ENCODE data around the gene NYAP1. TPM values are rescaled to one million over a fixed set of nuclear protein-coding genes. Genes with fewer than 3 reads are reported as not detected.

The NYAP1 gene
- total RNA-seq, 4 donors from 2014 or later, result 0.51 to 1.1 (median 0.67) TPM

DNA sequence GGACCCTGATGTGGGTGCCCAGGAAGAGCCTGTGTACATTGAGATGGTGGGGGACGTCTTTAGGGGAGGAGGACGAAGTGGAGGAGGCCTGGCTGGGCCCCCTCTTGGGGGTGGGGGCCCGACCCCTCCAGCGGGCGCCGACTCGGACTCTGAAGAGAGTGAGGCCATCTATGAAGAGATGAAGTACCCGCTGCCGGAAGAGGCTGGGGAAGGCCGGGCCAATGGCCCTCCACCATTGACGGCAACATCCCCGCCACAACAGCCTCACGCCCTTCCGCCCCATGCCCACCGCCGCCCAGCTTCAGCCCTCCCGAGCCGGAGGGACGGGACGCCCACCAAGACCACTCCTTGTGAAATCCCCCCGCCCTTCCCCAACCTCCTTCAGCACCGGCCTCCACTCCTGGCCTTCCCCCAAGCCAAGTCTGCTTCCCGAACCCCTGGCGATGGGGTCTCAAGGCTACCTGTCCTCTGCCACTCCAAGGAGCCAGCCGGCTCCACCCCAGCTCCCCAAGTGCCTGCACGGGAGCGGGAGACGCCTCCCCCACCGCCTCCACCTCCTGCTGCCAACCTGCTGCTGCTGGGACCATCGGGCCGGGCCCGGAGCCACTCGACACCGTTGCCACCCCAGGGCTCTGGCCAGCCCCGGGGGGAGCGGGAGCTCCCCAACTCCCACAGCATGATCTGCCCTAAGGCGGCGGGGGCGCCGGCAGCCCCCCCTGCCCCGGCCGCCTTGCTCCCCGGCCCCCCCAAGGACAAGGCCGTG lies 4.8 kb downstream of the NYAP1 start:
- no peaks in the 10 kb centered on the region for H3K36me3 ChIP-seq
- H3K9me3 ChIP-seq, result no peaks in the 10 kb centered on the region
- WGBS, result 95% methylated on average over 22 of the region's 44 CpGs
- no peak overlapping the region for H3K4me3 ChIP-seq
- H3K27me3 ChIP-seq, result peaks cover 2% of the 10 kb centered on the region
- DNase-seq (ENCODE audit: low spot score in 2 of 2), result no peak
- peaks cover 16% of the 10 kb centered on the region for H3K4me1 ChIP-seq
- H3K27ac ChIP-seq, result no peak overlapping the region
- no peak for TF ChIP-seq POLR2AphosphoS5 (IDR thresholded peaks at IDR 0.05)
- no peak for TF ChIP-seq CTCF (IDR thresholded peaks at IDR 0.05)
- TF ChIP-seq POLR2A (IDR thresholded peaks at IDR 0.05), result no peak
- TF ChIP-seq EP300 (IDR thresholded peaks at IDR 0.05), result no peak

GRCh38 chr7:100489121-100489520 lies 5.4 kb downstream of the NYAP1 start:
- H3K4me1 ChIP-seq, result peaks cover 16% of the 10 kb centered on the region
- no peaks in the 10 kb centered on the region for H3K9me3 ChIP-seq
- 68% methylated on average over 2 of the region's 10 CpGs for WGBS
- peaks cover 5% of the 10 kb centered on the region for H3K27me3 ChIP-seq
- TF ChIP-seq POLR2AphosphoS5 (IDR thresholded peaks at IDR 0.05), result no peak
- TF ChIP-seq CTCF (IDR thresholded peaks at IDR 0.05), result no peak
- TF ChIP-seq EP300 (IDR thresholded peaks at IDR 0.05), result no peak
- no peak for TF ChIP-seq POLR2A (IDR thresholded peaks at IDR 0.05)
- no peaks in the 10 kb centered on the region for H3K36me3 ChIP-seq
- DNase-seq (ENCODE audit: low spot score in 2 of 2), result no peak
- H3K27ac ChIP-seq, result no peak overlapping the region
- no peak overlapping the region for H3K4me3 ChIP-seq

DNA sequence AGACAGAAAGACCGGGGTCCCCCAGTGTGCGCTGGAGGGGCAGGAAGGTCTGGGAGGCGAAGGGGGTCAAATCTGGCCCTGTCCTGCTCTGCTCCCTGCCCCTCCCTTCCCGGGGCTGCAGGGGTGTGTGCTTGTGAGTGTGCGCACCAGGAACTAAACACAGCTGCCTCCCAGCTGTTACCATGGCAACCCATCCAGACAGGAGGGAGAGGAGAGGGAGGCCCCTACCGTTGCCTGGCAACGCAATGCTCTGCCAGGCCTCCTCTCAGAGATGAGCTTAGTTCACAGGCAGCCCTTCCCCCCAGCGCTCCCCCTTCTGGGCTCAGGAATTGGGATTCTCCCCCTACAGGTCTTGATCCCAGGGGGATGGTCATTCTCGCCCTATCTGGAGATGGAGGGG lies 6.1 kb downstream of the NYAP1 start:
- no peak for DNase-seq (ENCODE audit: low spot score in 2 of 2)
- H3K4me3 ChIP-seq, result no peak overlapping the region
- WGBS, result 53% methylated on average over 5 of the region's 9 CpGs
- peaks cover 5% of the 10 kb centered on the region for H3K27me3 ChIP-seq
- TF ChIP-seq POLR2AphosphoS5 (IDR thresholded peaks at IDR 0.05), result no peak
- TF ChIP-seq CTCF (IDR thresholded peaks at IDR 0.05), result no peak
- TF ChIP-seq EP300 (IDR thresholded peaks at IDR 0.05), result no peak
- no peak for TF ChIP-seq POLR2A (IDR thresholded peaks at IDR 0.05)
- no peaks in the 10 kb centered on the region for H3K9me3 ChIP-seq
- H3K4me1 ChIP-seq, result peaks cover 17% of the 10 kb centered on the region
- no peak overlapping the region for H3K27ac ChIP-seq
- no peaks in the 10 kb centered on the region for H3K36me3 ChIP-seq

- Histone ChIP-seq H3K9me3 (no peaks in the 10 kb centered on the region), H3K4me1 (peaks cover 14% of the 10 kb centered on the region), H3K27me3 (peaks cover 5% of the 10 kb centered on the region), H3K27ac (no peak overlapping the region), H3K36me3 (no peaks in the 10 kb centered on the region), H3K4me3 (no peak overlapping the region)
- no peak for TF ChIP-seq EP300 (IDR thresholded peaks at IDR 0.05)
- TF ChIP-seq CTCF (IDR thresholded peaks at IDR 0.05), result no peak
- TF ChIP-seq POLR2AphosphoS5 (IDR thresholded peaks at IDR 0.05), result no peak
- no peak for TF ChIP-seq POLR2A (IDR thresholded peaks at IDR 0.05)
- no peak for DNase-seq (ENCODE audit: low spot score in 2 of 2)
- 93% methylated on average over 5 of the region's 25 CpGs for WGBS
These were observed 6.9 kb downstream of the NYAP1 start for GRCh38 chr7:100490483-100491191.

- no peak for DNase-seq (ENCODE audit: low spot score in 2 of 2)
- Histone ChIP-seq H3K4me3 (no peak overlapping the region), H3K9me3 (no peaks in the 10 kb centered on the region), H3K36me3 (no peaks in the 10 kb centered on the region), H3K4me1 (peaks cover 14% of the 10 kb centered on the region), H3K27me3 (peaks cover 5% of the 10 kb centered on the region), H3K27ac (no peak overlapping the region)
- 94% methylated on average over 5 of the region's 5 CpGs for WGBS
- TF ChIP-seq CTCF (IDR thresholded peaks at IDR 0.05), result no peak
- no peak for TF ChIP-seq EP300 (IDR thresholded peaks at IDR 0.05)
- no peak for TF ChIP-seq POLR2A (IDR thresholded peaks at IDR 0.05)
- no peak for TF ChIP-seq POLR2AphosphoS5 (IDR thresholded peaks at IDR 0.05)
These were observed 7.5 kb downstream of the NYAP1 start for GRCh38 chr7:100491192-100491578.
